RKO (cell line): Measurements from ENCODE around the gene CMTM2.
"Not testable (repeated sequence)": the region's sequence is repeated elsewhere in the genome, so short reads cannot be mapped to it uniquely, and the experiment has no call there.

ENCODE experiments used
- DNase-seq: peaks from one replicate; pipeline ENCODE4 v3.0.0-alpha.2; 2016; ENCODE audit warnings: low spot score

CMTM2 gene

DNA sequence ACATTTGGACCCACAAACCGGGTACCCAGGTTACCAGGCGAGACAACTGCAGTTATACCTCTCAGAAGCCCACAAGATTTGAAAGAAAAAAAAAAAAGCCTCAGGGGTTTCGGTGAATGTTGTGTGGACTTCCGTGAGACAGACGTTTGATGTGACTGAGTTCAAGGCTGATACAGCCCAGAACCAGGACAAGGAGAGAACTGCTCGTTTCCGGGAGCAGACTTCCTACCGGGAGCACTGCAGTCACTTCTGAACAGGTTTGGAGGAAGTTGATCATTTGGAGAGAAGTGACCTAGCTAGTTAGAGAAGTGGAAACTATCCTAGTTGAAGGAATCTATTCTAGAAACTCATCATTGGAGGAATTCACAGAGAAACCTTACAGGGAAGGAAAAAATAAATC is 26.0 kb upstream of the CMTM2 start:
- DNase-seq = peak; percentile 70

GRCh38 chr16:66554021-66554420 is 25.2 kb upstream of the CMTM2 start:
- DNase-seq = no peak

DNA sequence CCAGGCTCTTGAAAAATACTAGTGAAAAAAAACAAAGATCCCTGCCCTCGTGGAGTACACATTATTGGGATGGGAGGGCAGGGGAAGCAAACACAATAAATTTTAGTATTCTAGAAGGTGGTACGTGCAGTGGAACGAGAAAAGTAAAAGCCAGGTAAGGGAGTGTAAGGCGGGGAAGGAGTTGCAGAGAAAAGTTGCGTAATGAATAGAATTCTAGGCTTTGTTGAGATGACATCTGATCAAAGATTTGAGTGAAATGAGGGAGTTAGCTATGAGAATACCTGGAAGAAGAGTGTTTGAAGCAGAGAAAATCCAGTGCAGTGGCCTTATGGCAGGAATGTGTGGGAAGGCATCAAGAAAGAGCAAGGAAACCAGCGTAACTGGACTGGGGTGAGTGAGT is 24.8 kb upstream of the CMTM2 start:
- no peak for DNase-seq

GRCh38 chr16:66560107-66560506 is 19.2 kb upstream of the CMTM2 start:
- DNase-seq = no peak

GRCh38 chr16:66561381-66562080 is 17.7 kb upstream of the CMTM2 start:
- DNase-seq = no peak

DNA sequence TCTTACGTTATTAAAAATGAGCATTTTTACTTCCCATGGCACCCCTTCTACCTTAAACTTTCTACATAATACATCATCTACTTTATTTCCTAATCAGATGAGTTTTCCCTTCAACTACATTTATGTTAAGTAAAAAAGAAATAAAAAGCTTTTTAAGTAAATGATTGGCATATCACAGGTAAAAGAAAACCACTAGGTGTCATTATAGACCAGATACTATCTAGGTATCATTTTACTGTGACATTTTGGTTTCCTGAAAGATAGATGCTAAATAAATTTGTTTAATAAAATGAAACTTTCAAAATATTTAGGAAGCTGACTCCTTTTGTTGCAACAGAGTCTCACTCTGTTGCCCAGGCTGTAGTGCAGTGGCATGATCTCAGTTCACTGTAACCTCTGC is 16.9 kb upstream of the CMTM2 start:
- DNase-seq = no peak

DNA sequence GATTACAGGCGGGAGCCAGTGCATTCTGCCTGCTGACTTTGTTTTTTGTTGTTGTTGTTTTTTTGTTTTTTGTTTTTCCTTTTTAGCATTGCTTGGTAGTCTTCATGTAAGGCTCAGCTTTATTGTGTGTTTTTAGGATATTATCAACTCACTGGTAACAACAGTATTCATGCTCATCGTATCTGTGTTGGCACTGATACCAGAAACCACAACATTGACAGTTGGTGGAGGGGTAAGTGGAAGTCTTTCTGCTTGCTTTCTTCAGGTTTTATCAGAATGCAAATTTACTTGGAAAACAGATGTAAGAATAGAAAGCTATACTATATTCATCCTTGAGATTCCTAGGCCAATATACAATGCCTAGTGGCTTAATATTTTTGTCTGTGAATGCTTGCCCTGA is 16.3 kb upstream of the CMTM2 start:
- no peak for DNase-seq

- no peak for DNase-seq
Observed at GRCh38 chr16:66563574-66564334, 15.5 kb upstream of the CMTM2 start.

DNA sequence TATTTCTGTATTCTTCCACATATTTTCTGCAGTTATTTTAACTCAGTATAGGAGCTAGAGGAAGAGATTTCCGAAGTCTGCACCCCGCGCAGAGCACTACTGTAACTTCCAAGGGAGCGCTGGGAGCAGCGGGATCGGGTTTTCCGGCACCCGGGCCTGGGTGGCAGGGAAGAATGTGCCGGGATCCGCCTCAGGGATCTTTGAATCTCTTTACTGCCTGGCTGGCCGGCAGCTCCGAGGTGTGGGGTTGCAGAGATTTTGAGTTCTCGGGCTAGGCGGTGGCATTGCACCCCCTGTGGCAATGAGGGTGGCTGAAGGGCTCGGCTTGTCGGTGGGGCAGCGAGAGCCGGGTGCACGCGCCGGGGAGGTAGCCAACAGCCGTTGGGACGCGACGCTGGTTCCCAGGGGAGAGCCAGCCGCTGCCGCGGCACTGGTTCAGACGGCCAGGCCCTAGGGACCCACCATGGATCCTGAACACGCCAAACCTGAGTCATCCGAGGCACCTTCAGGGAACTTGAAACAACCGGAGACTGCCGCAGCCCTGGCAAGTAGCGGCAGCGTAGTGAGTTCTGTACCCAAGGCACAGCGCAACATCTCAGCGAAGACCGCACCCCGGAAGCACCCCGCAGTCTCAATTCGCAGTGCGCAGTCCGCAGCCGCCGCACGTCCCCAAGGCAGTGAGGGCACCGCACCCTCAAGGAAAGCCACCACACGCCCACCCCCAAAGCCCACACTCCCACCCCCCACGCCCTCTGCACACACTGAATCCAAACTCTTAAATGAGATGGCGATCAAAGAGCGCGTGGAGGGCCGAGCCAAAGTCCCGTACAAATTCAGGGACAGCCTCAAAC is 13.0 kb upstream of the CMTM2 start, which contains the start of gene CMTM1:
Gene CMTM1, plus strand, starts transcription at position 389 of the 851 bp plus-strand sequence. Its CDS starts 75 bp downstream, at position 464.
- no peak for DNase-seq

GRCh38 chr16:66567270-66567669 is 12.0 kb upstream of the CMTM2 start:
- DNase-seq = not testable (repeated sequence)

DNA sequence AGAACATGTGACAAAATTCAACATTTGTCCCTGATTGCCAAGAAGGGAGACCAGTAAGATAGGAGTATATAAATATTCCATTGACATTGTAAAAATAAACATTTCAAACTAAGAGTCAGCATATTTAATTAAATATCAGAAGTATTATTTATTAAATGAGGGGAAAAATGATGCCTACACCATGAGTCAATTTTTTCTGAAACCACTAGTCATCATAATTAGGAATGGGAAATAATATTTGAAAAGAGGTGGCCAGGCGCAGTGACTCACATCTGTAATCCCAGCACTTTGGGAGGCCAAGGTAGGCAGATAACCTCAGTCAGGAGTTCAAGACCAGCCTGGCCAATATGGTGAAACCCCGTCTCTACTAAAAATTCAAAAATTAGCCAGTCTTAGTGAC is 10.9 kb upstream of the CMTM2 start:
- no peak for DNase-seq

DNA sequence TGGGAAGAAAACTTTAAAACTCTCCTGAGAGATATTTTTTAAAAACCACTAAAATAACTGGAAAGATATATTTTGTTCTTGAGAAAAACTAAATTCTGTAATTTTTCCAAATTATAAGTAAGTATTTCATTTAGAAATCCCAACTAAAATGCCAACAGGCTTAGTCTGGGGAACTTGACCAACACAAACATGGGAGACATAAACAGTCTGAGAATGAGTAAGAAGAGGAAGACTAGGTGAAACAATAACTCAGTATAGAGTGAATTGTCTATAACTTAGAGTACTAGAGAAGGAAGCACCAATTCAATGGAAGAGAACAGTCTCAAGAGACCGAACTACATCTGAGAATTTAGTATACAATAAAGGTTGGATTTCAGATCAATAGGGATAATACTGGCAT is 10.1 kb upstream of the CMTM2 start:
- no peak for DNase-seq

DNA sequence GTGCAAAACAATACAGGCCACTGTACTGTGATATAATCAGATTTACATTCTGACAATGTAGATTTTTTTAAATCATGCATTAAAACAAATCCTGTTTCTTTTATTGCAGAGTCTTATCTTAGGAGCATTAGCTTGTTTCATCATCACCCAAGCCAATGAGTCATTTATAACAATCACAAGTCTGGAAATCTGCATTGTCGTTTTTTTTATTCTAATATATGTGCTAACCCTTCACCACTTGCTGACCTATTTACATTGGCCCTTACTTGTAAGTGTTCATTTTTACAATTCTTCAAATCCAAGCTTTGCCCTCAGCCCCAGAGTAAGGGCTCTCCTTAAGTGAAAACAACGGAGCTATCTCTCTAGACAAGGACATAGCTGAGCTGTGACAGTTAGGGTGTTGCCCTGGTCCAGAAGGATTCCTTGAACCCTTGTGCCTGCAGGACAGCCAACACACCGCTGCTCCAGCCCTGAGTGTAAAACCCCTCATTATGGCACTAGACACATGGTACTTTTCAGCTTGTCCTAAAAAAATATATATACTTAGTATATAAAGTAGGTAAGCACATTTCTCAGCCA is 9.3 kb upstream of the CMTM2 start:
- DNase-seq = peak; percentile 24

GRCh38 chr16:66572356-66572755 is 6.9 kb upstream of the CMTM2 start:
- no peak for DNase-seq

- DNase-seq = no peak
Observed at GRCh38 chr16:66574081-66574480, 5.2 kb upstream of the CMTM2 start.

GRCh38 chr16:66574531-66574930 is 4.7 kb upstream of the CMTM2 start:
- no peak for DNase-seq

- no peak for DNase-seq
Observed at GRCh38 chr16:66575060-66575459, 4.2 kb upstream of the CMTM2 start.

- DNase-seq = no peak
Observed at GRCh38 chr16:66576296-66576695, 3.0 kb upstream of the CMTM2 start.

DNA sequence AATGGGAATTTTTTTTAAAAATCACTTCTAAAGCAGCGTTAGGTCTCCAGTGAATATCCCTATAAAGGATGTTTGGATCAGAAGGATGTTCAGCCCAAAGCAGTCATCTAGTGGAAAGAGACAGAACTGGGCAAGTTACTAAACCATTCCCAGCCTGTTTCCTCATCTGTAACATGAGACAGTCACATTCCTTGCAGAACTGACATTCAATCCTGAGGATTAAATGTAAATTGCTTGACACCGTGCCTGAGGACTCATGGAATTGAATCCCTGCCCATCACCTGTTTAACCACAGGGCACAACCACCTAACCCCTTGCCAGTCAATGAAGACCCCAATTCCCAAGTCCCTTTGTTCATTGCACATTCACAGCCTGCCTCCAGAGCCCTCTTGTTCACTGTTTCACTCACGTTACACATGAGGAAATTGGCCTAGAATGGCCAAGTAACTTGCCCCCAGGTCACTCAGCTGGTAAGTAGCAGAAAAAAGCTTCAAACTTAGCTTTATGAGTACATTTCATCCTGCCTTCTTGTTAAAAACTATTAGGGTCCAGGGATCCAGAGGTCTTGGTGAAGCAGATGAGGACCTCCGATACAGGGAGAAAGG is 1.4 kb downstream of the CMTM2 start:
- DNase-seq = no peak

DNA sequence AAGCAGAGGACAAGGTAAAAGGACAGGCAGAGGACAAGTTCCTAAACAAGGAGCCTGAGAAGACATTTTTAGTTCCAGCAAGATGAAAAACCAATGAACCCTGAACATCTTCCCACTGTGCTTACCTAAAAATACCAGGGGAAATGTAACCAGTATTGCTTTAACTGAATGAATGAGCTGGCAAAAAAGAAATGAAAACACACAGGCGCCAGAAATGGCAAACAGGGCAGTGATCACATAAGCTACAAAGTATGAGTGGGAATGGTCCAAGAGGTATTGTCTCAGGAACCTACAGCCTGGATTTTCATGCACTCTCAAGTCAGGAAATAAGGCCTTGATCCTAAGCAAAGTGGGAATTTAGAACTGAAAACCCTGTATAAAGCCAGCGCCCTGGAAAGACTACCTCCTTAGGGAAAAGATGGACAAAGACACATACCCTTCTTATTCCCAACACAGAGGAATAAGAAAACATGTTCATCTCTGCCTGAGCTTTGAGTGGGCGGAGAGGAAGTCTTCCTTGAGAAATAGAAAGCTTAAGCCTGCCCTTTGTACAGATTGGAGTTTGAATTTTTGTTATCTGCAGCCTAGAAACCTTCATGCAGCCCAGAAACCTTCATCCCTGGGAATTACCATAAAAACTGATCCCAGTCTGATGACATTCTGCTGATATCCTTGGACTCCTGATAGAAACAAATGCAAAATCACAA is 2.1 kb downstream of the CMTM2 start:
- DNase-seq = no peak
